Ramos (cell line): ENCODE results near the gene TBL1X.
"Not testable (repeated sequence)": the region's sequence is repeated elsewhere in the genome, so short reads cannot be mapped to it uniquely, and the experiment has no call there.

Experiments
- in situ Hi-C: fragments of 300-500 bp; cut with MboI; formaldehyde crosslinking; loops from one replicate; pipeline ENCODE4 v1.14.3; 2022; ENCODE audit warnings: low sequenced_read_pairs; ENCODE audit not compliant: unreplicated experiment

Gene TBL1X

GRCh38 chrX:9458516-9459078 is 6.3 kb upstream of the TBL1X start:
- in situ Hi-C loops: loop anchor here (25.0 kb wide), 2 partner anchors 104 to 679 kb away; no protein-coding TSS in a partner anchor

DNA sequence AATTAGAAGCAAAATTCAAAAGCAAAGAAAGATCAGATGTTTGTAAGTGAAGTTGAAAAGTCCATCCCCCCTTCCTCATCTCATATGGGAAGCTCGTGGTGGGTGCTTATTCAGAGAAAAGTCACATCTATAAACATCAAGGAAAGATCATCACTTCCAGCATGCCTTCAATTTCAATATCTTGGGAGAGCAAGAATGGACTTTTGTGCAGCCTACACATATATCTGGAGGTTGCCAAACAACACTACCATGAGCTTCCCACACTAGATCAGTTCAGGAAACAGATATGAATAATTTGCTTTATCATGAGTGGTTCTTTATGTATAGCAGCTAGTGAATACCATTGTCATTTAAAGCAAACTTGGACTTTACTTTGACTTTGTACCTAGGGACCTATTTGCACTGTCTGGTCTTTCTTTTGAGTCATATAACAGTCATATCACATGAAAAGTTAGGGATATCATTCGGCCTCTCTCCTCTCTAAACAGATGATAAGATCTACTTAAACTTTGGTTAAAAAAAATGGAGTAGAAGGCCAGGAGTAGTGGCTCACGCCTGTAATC is 5.6 kb upstream of the TBL1X start:
- in situ Hi-C loops: loop anchor here (25.0 kb wide), 2 partner anchors 103 to 678 kb away; no protein-coding TSS in a partner anchor

- in situ Hi-C loops: loop anchor here (10.0 to 25.0 kb wide), 3 partner anchors 101 to 676 kb away; no protein-coding TSS in a partner anchor
These were observed 3.8 kb upstream of the TBL1X start for GRCh38 chrX:9461087-9461486.

DNA sequence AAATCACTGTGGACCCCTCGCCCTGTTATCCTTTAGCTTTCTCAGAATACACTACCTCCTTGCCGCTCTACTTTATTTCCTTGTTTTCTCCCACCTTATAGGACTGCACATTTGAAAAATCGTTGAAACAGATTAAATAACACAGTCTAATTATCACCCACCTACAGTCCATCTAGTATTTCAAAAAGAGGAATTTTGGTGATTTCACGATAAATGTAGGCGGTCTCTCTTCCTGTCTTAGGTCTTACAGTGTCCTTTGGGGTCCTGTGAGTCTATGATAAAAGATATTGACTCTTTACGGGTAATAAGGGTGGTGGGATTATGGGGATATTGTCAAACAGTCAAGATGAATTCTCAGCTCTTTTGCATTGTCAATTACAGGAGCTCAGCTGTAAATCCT is 2.4 kb upstream of the TBL1X start:
- in situ Hi-C loops: loop anchor here (10.0 to 25.0 kb wide), 3 partner anchors 100 to 675 kb away; no protein-coding TSS in a partner anchor

- in situ Hi-C loops: loop anchor here (10.0 to 25.0 kb wide), 3 partner anchors 97 to 672 kb away; no protein-coding TSS in a partner anchor
These were observed 694 bp downstream of the TBL1X start for GRCh38 chrX:9465380-9466123.

GRCh38 chrX:9466124-9466495 is 1.3 kb downstream of the TBL1X start:
- in situ Hi-C loops: loop anchor here (10.0 to 25.0 kb wide), 3 partner anchors 96 to 671 kb away; no protein-coding TSS in a partner anchor

GRCh38 chrX:9466736-9467135 is 1.9 kb downstream of the TBL1X start:
- in situ Hi-C loops: loop anchor here (10.0 to 25.0 kb wide), 3 partner anchors 96 to 671 kb away; no protein-coding TSS in a partner anchor

GRCh38 chrX:9467146-9467545 is 2.3 kb downstream of the TBL1X start:
- in situ Hi-C loops: loop anchor here (10.0 to 25.0 kb wide), 3 partner anchors 95 to 670 kb away; no protein-coding TSS in a partner anchor

DNA sequence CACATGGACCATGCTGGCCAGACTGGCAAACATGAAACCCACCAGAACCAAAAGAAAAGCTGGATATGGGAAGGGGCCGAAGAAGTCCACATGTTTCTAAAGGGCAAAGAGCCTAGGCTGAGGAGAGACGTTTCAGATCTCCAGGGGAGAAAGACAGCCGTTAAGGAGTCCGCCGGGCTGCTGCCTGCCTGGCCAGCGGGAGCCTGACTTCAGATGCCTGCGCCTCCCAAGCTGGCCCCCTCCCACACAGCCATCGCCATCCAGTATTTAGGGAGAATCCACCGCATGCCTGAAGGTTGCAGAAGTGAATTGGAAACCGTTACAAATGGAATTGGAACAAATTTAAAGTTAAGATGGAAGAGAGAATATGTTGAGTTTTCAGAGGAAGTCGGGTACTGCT is 2.9 kb downstream of the TBL1X start:
- in situ Hi-C loops: loop anchor here (10.0 to 25.0 kb wide), 3 partner anchors 95 to 670 kb away; no protein-coding TSS in a partner anchor

DNA sequence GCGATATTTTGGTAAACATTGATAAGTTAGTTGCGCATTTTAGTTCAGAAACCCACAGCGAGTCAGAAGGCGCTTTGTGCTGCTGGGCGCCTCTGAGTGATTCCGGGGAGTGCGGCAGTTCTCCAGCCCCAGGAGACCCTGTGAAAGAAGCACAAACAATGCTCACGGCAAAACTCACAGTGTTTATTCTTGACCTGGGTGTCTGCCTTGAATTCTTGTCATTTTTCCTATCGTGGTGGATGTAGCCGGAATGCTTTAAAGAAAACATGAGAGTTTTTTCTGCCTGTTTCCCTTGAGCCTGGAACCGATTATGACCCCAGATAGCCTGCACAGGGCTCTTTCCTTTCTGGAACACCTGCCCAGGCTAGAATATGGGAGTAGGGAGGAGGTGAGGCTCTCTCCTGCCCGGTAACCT is 6.7 kb downstream of the TBL1X start:
- in situ Hi-C loops: loop anchor here (25.0 kb wide), 2 partner anchors 91 to 666 kb away; no protein-coding TSS in a partner anchor

DNA sequence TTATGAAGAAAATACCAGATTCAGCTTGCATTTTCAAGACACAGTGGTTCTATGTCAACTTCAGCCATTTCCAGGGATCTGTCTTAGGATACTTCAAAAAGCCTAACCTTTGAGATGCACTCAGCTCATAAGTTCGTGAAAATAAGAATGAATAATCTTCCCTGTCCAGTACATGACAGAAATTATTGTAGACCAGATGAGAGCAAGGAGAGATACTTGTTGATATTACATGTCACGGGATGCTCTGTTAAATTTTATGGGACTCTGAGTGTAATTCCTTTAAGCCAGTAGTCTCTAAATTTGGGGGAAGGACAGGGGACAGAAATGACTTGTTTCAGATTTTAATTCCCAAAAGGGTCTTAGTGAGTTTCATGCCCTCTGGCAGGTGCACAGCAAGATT is 8.8 kb downstream of the TBL1X start:
- in situ Hi-C loops: loop anchor here (25.0 kb wide), 2 partner anchors 89 to 664 kb away; no protein-coding TSS in a partner anchor

DNA sequence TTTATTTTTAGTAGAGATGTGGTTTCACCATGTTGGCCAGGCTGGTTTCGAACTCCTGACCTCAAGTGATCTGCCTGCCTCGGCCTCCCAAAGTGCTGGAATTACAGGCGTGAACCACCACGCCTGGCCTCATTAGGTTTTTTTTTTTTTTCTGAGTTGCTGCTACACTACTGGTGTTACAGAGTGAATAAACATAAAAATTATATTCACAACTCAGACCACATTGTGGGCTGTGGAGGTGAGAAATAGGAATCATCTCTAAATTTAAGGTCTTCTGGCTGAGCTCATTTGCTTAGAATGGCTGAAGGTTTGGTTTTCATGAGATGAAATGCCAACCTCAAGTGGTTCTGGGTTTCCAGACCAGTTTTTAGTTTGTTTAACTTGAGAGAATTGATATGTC is 10.6 kb downstream of the TBL1X start:
- in situ Hi-C loops: not testable (repeated sequence)

- in situ Hi-C loops: no loop called here
These were observed 11.1 kb downstream of the TBL1X start for GRCh38 chrX:9475984-9476383.

GRCh38 chrX:9476810-9477575 is 12.1 kb downstream of the TBL1X start:
- in situ Hi-C loops: no loop called here

- in situ Hi-C loops: no loop called here
These were observed 17.6 kb downstream of the TBL1X start for GRCh38 chrX:9482408-9482807.

- in situ Hi-C loops: no loop called here
These were observed 18.0 kb downstream of the TBL1X start for GRCh38 chrX:9482837-9483236.

- in situ Hi-C loops: no loop called here
These were observed 18.5 kb downstream of the TBL1X start for GRCh38 chrX:9483376-9483775.

GRCh38 chrX:9486786-9487387 is 22.0 kb downstream of the TBL1X start:
- in situ Hi-C loops: no loop called here

DNA sequence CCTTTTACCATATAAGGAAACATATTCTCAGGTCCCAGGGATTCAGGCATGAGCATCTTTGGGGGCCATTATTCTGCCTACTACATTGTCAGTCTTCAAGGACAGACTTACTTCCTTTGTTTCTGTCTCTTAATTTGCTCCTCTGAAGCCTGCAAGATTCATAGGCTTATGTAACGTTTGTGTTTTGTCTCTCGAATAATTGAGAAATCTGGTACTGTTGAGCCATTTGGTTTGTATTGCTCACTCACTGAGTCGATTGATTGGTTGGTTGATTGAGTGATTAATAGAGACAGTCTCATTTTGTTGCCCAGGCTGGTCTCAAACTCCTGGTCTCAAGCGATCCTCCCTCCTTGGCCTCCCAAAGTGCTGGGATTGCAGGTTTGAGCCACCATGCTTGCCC is 23.7 kb downstream of the TBL1X start:
- in situ Hi-C loops: no loop called here

DNA sequence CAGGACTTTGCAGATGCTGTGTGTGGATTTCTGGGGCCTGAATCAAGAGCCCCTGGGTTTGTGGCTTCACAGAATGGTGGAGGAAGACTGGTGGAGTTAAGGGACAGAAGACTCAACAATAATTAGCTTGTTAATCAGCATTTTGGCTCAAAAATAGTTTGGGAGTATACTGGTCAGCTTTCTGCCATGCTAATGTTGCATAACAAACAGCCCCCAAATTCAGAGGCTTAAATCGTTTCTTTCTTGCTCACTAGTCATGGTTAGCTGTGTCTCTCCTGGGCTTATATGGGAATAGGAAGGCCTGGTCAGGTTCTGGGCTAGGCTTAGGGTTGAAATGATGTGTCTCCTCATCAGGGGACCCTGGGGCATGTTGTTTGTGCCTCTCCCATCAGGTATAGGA is 24.4 kb downstream of the TBL1X start:
- in situ Hi-C loops: no loop called here
